ENCODE measurements around the gene MAN2A2.

MAN2A2 gene

DNA sequence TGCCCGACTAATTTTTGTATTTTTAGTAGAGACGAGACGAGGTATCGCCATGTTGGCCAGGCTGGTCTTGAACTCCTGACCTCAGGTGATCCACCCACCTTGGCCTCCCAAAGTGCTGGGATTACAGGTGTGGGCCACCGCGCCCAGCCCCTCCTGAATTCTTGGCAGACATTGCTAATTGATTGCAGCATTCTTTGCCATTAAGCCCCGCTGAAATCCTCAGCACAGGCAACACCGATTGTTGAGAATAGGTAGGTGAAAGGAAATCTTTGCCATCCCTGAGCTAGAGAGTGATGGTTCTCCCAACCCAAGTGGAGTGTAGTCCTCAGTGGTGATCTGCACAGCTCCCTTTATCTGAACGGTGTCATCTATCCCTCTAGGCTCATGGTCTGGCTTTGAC lies 1.6 kb downstream of the MAN2A2 start:
- no peak overlapping the region for H4K91ac ChIP-seq (ENCODE audit: low read depth, low read length, poor library complexity)
- DNase-seq (ENCODE audit: low spot score): no peak
- no peak overlapping the region for H3K4me2 ChIP-seq (ENCODE audit: insufficient read depth, low read length, poor library complexity, severe bottlenecking)
- no peak overlapping the region for H2BK120ac ChIP-seq (ENCODE audit: low read depth, low read length)
- no peak overlapping the region for H2BK12ac ChIP-seq (ENCODE audit: low read length)
- no peak overlapping the region for H3K9ac ChIP-seq (ENCODE audit: low read depth, low read length, poor library complexity)
- H3K27me3 ChIP-seq (ENCODE audit: control insufficient read depth in 3 of 3, insufficient read depth in 3 of 3, low read depth in 1 of 3, low read length in 3 of 3): peaks cover 0 to 4% (median 0%) of the 10 kb centered on the region in 3 experiments
- no peaks in the 10 kb centered on the region for H3K79me1 ChIP-seq (ENCODE audit: low read depth, low read length)
- H3K14ac ChIP-seq (ENCODE audit: low read length): no peak overlapping the region
- no CpG with 5 or more reads among the region's 9 CpGs for WGBS, 2 donors (ENCODE audit: extremely low coverage in 2 of 2, insufficient read length in 2 of 2, insufficient replicate concordance in 1 of 2)
- no peak overlapping the region for H3K4me3 ChIP-seq (ENCODE audit: low read length in 2 of 2)
- no peak overlapping the region for H3K4ac ChIP-seq (ENCODE audit: low read length)
- no peak overlapping the region for H3K23ac ChIP-seq (ENCODE audit: low read depth, low read length, poor library complexity)
- H2BK5ac ChIP-seq (ENCODE audit: low read length): no peak overlapping the region
- H3K4me1 ChIP-seq (ENCODE audit: control insufficient read depth in 2 of 2, insufficient read depth in 1 of 2, low read depth in 1 of 2, low read length in 2 of 2): peaks cover 6 to 9% of the 10 kb centered on the region in 2 donors
- no peak overlapping the region for H3K18ac ChIP-seq (ENCODE audit: low read length)
- no peak overlapping the region for H3K27ac ChIP-seq (replicated peaks; ENCODE audit: low read length)
- no peak overlapping the region for H2AK5ac ChIP-seq (ENCODE audit: low read depth, low read length)
- H4K8ac ChIP-seq (ENCODE audit: low read depth, low read length): no peak overlapping the region
- H3K9me3 ChIP-seq (replicated peaks in 1 of 2; ENCODE audit: control insufficient read depth in 2 of 2, insufficient read depth in 1 of 2, low read depth in 1 of 2, low read length in 2 of 2): peaks cover 0 to 2% of the 10 kb centered on the region in 2 donors
- no peak overlapping the region for H2BK15ac ChIP-seq (ENCODE audit: low read length)
- H2AFZ ChIP-seq (ENCODE audit: low read length): no peak overlapping the region
- H3K36me3 ChIP-seq (replicated peaks in 1 of 2; ENCODE audit: control insufficient read depth in 2 of 2, insufficient read depth in 2 of 2, low read length in 2 of 2): peaks cover 26 to 46% of the 10 kb centered on the region in 2 donors

DNA sequence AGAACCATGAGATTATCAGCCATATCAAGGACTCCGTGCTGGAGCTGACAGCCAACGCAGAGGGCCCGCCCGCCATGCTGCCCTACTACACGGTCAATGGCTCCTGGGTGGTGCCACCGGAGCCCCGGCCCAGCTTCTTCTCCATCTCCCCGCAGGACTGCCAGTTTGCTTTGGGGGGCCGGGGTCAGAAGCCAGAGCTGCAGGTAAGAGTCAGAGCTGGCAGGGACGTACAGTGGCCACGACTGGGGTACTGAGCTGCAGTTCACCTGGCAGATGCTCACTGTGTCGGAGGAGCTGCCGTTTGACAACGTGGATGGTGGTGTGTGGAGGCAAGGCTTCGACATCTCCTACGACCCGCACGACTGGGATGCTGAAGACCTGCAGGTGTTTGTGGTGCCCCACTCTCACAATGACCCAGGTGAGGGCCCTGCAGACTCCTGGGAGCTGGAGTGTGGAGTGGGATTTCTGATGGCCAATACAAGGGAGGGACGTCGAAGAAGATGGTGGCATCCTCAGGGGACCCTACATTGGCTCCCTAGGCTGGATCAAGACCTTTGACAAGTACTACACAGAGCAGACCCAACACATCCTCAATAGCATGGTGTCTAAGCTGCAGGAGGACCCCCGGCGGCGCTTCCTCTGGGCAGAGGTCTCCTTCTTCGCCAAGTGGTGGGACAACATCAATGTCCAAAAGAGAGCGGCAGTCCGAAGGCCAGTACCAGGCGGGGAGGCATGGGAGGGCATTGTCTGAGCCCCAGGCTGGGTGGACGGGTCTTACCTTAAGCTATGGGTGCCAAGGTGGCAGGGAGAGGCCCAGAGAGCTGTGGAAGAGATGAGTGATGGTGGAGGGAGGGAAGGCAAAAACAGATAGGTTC lies 2.4 kb downstream of the MAN2A2 start:
- Histone ChIP-seq H3K4me3 (ENCODE audit: low read length in 2 of 2) (no peak overlapping the region), H4K8ac (ENCODE audit: low read depth, low read length) (no peak overlapping the region), H2AK5ac (ENCODE audit: low read depth, low read length) (no peak overlapping the region), H2BK15ac (ENCODE audit: low read length) (peak overlapping the region; percentile 14), H4K91ac (ENCODE audit: low read depth, low read length, poor library complexity) (no peak overlapping the region), H3K23ac (ENCODE audit: low read depth, low read length, poor library complexity) (peak overlapping the region; percentile 32), H2AFZ (ENCODE audit: low read length) (no peak overlapping the region), H2BK12ac (ENCODE audit: low read length) (peak overlapping the region; percentile 30), H3K4me2 (ENCODE audit: insufficient read depth, low read length, poor library complexity, severe bottlenecking) (no peak overlapping the region), H3K79me1 (ENCODE audit: low read depth, low read length) (no peaks in the 10 kb centered on the region), H3K27me3 (ENCODE audit: control insufficient read depth in 3 of 3, insufficient read depth in 3 of 3, low read depth in 1 of 3, low read length in 3 of 3) (peaks cover 0 to 4% (median 0%) of the 10 kb centered on the region in 3 experiments), H2BK120ac (ENCODE audit: low read depth, low read length) (no peak overlapping the region), H2BK5ac (ENCODE audit: low read length) (no peak overlapping the region), H3K9me3 (replicated peaks in 1 of 2; ENCODE audit: control insufficient read depth in 2 of 2, insufficient read depth in 1 of 2, low read depth in 1 of 2, low read length in 2 of 2) (peaks cover 0 to 2% of the 10 kb centered on the region in 2 donors), H3K14ac (ENCODE audit: low read length) (no peak overlapping the region), H3K18ac (ENCODE audit: low read length) (no peak overlapping the region), H3K4me1 (ENCODE audit: control insufficient read depth in 2 of 2, insufficient read depth in 1 of 2, low read depth in 1 of 2, low read length in 2 of 2) (peaks cover 6 to 9% of the 10 kb centered on the region in 2 donors), H3K36me3 (replicated peaks in 1 of 2; ENCODE audit: control insufficient read depth in 2 of 2, insufficient read depth in 2 of 2, low read length in 2 of 2) (peaks cover 30 to 54% of the 10 kb centered on the region in 2 donors), H3K27ac (replicated peaks; ENCODE audit: low read length) (no peak overlapping the region), H3K9ac (ENCODE audit: low read depth, low read length, poor library complexity) (no peak overlapping the region), H3K4ac (ENCODE audit: low read length) (no peak overlapping the region)
- no CpG with 5 or more reads among the region's 28 CpGs for WGBS, 2 donors (ENCODE audit: extremely low coverage in 2 of 2, insufficient read length in 2 of 2, insufficient replicate concordance in 1 of 2)
- DNase-seq (ENCODE audit: low spot score): no peak

DNA sequence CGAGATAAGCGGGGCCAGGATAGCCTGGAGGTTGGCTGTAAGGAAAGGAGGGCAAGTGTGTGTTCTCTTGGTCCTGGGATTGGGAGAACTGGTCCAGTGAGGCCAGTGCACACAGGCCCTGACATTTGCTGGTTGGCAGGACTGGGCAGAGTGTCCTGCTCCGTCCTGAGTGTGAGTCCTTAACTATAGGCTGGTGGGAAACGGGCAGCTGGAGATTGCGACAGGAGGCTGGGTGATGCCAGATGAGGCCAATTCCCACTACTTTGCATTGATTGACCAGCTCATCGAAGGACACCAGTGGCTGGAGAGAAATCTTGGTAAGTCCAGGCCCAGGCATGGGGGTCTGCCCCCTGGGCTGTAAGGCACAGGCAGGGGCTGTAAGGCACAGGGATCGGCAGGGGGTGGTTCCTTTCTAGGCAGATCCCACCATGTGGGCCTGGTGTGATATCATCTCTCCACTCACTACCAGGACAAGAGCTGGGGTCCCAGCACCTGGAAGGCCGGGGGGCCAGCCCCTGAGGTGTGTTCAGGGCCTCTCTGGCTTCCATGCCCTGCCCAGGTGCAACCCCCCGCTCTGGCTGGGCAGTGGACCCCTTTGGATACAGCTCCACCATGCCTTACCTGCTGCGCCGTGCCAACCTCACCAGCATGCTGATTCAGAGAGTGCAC lies 3.2 kb downstream of the MAN2A2 start:
- H2BK5ac ChIP-seq (ENCODE audit: low read length): no peak overlapping the region
- WGBS, 2 donors (ENCODE audit: extremely low coverage in 2 of 2, insufficient read length in 2 of 2, insufficient replicate concordance in 1 of 2): no CpG with 5 or more reads among the region's 11 CpGs

More for the DNA sequence above, 3.2 kb downstream of the MAN2A2 start:
- Histone ChIP-seq H3K27ac (replicated peaks; ENCODE audit: low read length) (no peak overlapping the region), H3K4ac (ENCODE audit: low read length) (no peak overlapping the region), H3K14ac (ENCODE audit: low read length) (no peak overlapping the region), H2BK15ac (ENCODE audit: low read length) (no peak overlapping the region), H3K18ac (ENCODE audit: low read length) (no peak overlapping the region), H2BK120ac (ENCODE audit: low read depth, low read length) (no peak overlapping the region), H3K23ac (ENCODE audit: low read depth, low read length, poor library complexity) (peak overlapping the region; percentile 2), H3K9me3 (replicated peaks in 1 of 2; ENCODE audit: control insufficient read depth in 2 of 2, insufficient read depth in 1 of 2, low read depth in 1 of 2, low read length in 2 of 2) (peaks cover 0 to 2% of the 10 kb centered on the region in 2 donors), H4K91ac (ENCODE audit: low read depth, low read length, poor library complexity) (no peak overlapping the region), H3K4me1 (ENCODE audit: control insufficient read depth in 2 of 2, insufficient read depth in 1 of 2, low read depth in 1 of 2, low read length in 2 of 2) (peaks cover 6 to 9% of the 10 kb centered on the region in 2 donors), H3K27me3 (ENCODE audit: control insufficient read depth in 3 of 3, insufficient read depth in 3 of 3, low read depth in 1 of 3, low read length in 3 of 3) (peaks cover 0 to 4% (median 0%) of the 10 kb centered on the region in 3 experiments), H2AK5ac (ENCODE audit: low read depth, low read length) (no peak overlapping the region), H3K4me3 (ENCODE audit: low read length in 2 of 2) (no peak overlapping the region), H3K4me2 (ENCODE audit: insufficient read depth, low read length, poor library complexity, severe bottlenecking) (no peak overlapping the region), H3K36me3 (replicated peaks in 1 of 2; ENCODE audit: control insufficient read depth in 2 of 2, insufficient read depth in 2 of 2, low read length in 2 of 2) (peaks cover 37 to 62% of the 10 kb centered on the region in 2 donors), H2BK12ac (ENCODE audit: low read length) (peak overlapping the region; percentile 30), H3K79me1 (ENCODE audit: low read depth, low read length) (no peaks in the 10 kb centered on the region), H2AFZ (ENCODE audit: low read length) (no peak overlapping the region), H3K9ac (ENCODE audit: low read depth, low read length, poor library complexity) (peak overlapping the region; percentile 30), H4K8ac (ENCODE audit: low read depth, low read length) (peak overlapping the region; percentile 27)
- DNase-seq (ENCODE audit: low spot score): no peak

Data from neuronal stem cell (in vitro differentiated cells).